Fibroblast of skin of back (primary cell): ENCODE results near the gene MCOLN1.

ENCODE experiments used
- DNase-seq: peaks from one replicate; pipeline ENCODE4 v3.0.0-alpha.2; 2013

MCOLN1 gene

DNA sequence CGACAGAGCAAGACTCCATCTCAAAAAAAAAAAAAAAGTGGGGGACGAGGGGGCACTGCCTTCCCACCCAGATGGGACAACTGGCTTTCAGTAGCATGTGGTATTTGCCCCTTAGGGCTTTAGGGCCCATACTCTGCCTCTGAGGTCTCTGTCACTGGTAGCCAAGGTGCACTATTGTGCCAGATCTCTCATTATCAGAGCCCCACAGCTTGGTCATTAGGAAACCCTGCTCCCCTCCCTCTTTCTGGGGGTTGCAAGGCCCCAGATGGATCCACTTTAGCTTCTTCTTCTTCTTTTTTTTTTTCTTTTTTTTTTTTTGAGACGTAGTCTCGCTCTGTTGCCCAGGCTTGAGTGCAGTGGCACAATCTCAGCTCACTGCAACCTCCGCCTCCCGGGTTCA, 17.7 kb upstream of the MCOLN1 start:
- no peak for DNase-seq

GRCh38 chr19:7505288-7505681, 17.1 kb upstream of the MCOLN1 start:
- DNase-seq, result no peak

DNA sequence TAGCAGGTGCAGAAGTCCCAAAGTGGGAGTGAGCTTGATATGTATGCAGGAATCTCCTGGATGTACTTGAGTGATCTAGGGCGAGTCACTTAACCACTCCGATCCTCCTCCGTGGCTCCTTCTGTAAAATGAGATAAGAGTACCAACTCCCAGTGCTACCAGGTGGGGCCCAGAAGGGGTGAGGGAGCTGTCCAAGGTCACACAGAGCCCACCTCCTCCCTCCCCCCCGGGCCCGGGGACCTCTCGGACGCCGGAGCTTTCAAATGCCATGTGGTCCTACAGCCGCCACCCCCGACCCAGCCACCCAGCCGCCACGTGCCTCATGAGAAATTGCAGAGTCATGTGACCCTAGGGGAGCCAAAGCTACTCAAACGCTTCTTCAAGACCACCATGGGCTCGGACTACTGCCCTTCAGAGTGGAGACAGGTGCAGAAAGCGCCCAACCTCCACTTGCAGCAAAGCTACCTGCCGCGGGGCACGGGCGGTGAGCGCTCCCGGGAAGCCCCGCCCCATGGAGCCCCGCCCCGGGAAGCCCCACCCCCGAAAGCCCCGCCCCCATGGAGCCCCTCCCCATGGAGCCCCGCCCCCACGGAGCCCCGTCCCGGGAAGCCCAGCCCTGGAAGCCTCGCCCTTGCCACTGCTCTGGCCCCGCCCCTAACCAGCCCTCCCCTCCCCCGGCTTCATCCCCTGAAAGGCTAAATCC, 16.6 kb upstream of the MCOLN1 start:
- no peak for DNase-seq

- peak; percentile 75 for DNase-seq
Observed at GRCh38 chr19:7506385-7507328, 15.8 kb upstream of the MCOLN1 start.

- peak; percentile 81 for DNase-seq
Observed at GRCh38 chr19:7507884-7508283, 14.5 kb upstream of the MCOLN1 start.

- DNase-seq, result no peak
Observed at GRCh38 chr19:7509625-7510024, 12.8 kb upstream of the MCOLN1 start.

DNA sequence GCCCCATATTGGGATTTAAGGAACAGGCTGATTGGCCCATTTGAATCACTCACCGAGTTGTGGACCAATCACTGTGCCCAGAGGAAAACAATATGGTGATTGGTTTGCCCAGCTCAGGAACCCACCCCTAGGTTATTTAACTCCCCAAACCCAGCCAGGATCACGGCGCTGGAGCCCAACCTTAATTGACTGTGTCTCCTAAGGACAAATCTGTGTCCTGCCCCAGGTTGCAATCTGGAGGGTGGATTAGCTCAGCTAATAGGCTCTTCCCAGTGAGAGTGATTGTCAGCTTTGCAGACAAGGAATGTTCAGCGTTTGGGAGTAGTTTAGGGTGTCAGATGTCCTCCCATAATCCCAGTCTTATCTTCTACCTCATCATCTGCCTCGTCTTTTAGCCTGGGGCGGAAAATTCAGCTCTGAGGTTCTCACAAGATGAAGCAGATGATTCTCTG, 10.0 kb upstream of the MCOLN1 start:
- DNase-seq, result no peak

DNA sequence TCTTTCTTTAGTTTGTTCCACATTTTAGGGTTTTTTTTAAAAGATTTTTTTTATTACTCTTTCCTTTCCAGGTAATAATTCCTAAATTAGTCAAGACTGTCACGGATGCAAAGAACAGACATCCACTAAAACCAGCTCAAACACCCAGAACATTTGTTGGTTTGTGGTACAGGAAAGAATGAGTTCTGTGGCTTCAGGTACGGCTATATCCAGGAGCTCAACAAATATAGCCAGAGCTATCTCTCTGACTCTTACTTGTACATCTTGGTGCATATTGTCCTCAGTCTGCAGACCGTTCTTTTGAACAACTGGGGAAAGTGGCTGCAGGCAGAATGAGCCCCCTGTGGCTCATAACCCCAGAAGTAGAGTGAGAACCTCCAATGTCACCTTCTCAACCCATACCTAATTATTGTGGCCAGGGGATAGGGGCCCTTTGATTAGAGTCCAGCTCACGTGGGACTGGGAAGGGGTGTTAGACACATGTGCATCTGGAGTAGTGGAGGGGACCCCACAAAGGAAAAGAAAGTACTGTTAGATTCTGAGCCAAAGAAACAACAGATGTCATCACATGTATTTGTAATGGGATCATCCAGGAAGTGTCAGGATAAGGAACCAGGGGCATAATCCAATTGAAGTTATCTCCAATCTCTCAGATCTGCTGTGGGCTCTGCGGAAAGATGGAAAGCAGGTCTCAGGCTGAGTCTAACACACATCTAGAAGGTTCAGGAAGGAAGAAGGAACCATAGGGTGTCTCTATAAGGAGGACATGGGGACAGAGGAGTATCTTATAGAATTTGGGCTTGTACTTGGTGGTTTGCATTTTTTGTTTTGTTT, 8.4 kb upstream of the MCOLN1 start:
- no peak for DNase-seq

GRCh38 chr19:7515110-7515644, 7.2 kb upstream of the MCOLN1 start:
- DNase-seq, result no peak

GRCh38 chr19:7515645-7516151, 6.7 kb upstream of the MCOLN1 start, which contains the start of gene ZNF358:
ZNF358 (plus strand) TSS chr19:7516103; CDS start chr19:7519243, 3,140 bp downstream.
- peak; percentile 80 for DNase-seq

DNA sequence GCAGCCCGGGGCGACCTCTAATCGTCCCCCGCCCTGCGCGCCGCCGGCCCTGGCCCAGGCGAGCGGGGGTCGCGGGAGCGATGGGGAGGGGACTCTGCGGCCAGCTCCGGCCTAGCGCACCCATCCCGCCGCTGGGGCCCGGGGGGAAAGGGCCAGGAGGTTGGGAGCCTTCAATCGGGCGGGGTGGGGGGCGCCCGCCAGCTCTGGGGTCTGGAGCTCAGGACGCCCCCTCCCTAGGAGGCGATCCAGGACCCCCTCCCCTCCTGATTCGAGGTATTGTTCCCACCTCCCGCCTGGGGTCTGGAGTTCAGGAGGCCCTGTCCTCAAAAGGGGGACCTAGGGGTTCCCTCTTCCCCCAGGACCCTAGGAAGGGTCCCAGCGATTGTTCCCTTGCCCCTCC, 6.1 kb upstream of the MCOLN1 start:
- DNase-seq, result no peak

DNA sequence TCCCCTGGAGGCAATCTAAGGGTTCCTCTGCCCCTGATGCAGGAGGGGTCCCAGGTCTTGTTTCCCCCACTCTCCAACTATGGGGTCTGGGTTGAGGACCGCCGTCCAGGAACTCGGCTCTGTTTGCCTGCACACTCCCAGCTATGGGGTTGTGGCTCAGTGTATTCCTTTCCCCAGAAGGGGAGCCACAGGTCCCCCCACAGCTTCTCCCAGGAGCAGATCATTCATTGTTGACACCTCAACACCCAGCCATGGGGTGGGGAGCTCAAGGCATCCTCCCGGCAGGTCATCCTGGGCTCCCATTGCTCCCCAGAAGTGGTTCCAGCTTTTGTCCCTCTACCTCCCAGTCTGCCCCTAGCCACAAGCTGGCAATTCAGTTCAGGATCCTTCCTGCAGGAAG, 5.5 kb upstream of the MCOLN1 start:
- DNase-seq, result no peak

GRCh38 chr19:7519361-7520130, 2.9 kb upstream of the MCOLN1 start:
- no peak for DNase-seq

DNA sequence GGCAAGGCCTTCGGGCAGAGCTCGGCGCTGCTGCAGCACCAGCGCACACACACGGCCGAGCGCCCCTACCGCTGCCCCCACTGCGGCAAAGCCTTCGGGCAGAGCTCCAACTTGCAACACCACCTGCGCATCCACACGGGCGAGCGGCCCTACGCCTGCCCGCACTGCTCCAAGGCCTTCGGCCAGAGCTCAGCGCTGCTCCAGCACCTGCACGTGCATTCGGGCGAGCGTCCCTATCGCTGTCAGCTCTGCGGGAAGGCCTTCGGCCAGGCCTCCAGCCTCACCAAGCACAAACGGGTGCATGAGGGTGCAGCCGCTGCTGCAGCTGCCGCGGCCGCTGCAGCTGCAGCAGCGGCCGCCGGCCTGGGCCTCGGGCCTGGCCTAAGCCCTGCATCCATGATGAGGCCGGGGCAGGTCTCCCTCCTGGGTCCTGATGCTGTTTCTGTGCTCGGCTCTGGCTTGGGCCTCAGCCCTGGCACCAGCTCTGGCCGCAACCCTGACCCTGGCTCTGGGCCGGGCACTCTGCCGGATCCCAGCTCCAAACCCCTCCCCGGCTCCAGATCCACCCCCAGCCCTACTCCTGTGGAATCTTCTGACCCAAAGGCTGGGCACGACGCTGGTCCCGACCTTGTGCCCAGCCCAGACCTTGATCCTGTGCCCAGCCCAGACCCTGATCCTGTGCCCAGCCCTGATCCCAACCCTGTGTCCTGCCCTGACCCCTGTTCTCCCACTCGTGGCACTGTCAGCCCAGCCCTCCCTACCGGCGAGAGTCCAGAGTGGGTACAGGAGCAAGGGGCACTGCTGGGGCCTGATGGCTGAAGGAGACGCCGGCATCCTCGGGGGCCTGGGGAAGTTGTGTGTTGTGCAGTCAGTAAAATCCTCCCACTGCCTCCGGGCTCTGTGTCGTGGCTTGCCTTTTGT, 2.0 kb upstream of the MCOLN1 start:
- DNase-seq, result no peak

DNA sequence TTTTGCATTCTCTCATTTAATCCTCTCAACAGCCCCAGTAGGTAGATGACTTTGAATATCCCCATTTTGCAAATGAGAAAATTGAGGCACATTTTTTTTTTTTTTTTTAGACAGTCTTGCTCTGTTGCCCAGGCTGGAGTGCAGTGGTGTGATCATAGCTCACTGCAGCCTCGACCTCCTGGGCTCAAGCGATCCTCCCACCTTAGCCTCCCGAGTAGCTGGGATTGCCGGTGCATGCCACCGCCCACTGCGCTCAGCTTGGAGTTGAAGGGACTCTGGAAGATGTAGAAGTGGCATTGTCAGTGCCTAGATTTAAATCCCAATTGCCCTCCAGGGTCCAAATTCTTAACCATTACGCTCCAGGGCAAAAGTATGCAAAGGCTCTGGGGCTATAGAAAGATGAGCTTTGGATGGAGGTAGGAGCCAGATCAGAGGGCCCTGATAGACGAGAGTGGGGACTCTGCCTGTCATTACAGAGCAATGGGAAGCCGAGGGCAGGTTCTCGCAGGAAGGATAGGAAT, 813 bp upstream of the MCOLN1 start:
- no peak for DNase-seq

DNA sequence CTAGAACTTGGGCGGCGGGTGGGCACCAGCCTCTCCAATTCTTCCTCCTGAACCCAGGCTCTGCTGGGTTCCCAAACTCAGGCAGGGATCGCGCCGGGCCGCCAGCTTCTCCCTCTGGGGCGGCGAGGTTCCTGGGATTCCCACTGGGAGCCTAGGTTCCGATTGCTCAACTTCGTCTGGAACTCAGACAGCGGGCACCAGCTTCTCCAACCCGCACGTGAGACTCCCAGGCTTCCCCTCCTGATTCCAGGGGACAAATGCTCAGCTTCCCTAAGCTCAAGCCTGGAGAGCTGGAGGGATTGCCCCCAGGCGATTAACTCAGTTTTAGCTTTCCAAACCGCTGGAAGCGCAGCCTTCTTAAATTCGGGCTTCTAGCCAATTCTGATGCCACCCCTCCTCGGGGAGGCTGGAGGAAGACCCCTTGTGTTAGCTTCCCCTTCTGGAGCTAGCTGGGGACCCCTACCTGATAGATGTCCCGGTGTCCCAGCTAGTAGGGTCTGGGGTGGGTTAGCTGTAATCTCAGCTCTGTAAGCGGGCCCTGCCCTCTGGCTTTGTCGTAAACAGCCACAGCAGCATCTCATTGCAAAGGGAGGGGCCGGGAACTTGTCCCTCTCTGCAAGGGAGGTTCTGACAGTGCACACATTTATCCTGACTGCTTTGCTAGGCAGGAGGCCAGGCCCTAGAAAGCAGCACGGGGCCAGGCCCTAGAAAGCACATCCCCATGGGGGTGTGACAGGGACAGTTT, 671 bp downstream of the MCOLN1 start:
- DNase-seq, result no peak

DNA sequence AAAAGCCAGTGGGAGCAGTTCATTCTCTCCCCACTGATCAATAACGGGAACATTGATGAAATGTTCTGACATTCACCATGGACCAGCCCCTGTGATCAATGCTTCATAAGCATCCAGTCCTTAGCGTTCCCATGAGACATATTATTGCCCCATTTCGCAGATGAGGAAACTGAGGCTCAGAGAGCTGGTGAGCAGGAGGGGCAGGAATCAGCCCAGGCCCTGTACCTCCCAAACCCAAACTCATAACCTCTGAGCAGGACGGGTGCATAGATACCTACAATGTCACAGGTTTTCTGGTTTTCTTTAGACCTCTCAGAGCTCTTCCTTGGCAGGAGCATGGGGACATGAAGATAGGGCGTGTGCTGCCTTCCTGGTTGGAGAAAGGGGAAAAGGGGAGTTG, 2.1 kb downstream of the MCOLN1 start:
- no peak for DNase-seq

DNA sequence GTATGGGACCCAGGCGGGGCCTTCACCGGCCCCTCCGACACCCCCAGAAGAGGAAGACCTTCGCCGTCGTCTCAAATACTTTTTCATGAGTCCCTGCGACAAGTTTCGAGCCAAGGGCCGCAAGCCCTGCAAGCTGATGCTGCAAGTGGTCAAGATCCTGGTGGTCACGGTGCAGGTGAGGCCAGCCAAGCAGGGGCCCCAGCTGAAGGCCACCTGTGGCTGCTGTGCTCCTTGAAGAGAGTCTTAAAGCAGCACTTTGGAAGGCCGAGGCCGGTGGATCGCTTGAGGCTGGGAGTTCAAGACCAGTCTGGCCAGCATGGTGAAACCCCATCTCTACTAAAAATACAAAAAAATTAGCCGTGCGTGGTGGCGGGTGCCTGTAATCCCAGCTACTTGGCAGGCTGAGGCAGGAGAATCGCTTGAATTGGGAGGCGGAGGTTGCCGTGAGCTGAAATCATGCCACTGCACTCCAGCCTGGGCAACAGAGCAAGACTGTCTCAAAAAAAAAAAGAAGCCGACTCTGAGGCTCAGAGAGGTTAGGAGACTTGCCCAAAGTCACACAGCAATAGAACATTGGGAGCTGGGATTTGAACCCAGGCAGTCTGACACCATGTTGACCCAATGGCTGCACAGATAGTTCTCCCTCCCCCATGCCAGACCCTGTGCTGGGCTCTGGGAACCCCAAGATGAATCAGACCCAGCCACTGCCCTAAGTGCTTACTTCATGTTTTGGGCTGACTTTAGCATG, 2.7 kb downstream of the MCOLN1 start:
- DNase-seq, result no peak
